CD4-positive, alpha-beta T cell treated with Interferon gamma for 1 hour (primary cell): ENCODE measurements around the gene FTO.

ENCODE experiments used
- DNase-seq: peaks from one replicate; pipeline ENCODE4 v3.0.0-alpha.2; 2020

FTO gene

DNA sequence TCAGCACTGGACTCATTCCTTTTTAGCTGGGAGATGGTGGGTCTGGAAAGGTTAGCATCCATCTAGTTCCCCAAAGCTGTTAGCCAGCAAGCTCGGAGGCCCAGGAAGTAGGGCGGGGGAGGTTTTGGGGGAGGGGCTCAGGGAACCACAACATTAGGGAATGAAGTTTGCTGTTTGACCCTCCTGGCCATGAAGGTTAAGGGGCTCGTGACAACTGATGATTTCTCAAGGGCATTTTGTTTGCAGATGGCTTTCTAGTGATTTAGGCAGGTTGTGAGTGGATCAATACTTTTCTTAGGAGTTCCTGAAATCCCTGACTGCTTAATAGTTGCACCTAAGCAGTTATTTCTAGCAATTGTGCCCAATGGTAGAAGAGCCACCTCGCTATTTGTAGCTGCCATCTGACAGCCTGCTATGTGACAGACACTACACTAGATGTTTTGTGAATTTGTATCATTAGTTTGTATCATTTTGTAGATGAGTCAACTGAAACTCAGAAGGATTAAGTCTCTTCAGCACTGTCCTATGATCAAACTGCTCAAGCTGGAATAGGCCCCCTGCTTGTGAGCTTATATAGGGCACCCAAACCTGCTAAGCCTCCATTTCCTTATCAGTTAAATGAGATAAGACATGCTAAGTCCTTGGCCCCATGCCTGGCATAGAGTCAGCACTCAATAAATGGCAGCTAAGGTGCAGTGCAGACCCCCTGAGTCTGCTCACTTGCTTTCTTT, 436.3 kb downstream of the FTO start:
- no peak for DNase-seq

- no peak for DNase-seq
Measured at GRCh38 chr16:54140788-54141136, 436.8 kb downstream of the FTO start.

GRCh38 chr16:54142787-54143186, 438.8 kb downstream of the FTO start:
- no peak for DNase-seq

DNA sequence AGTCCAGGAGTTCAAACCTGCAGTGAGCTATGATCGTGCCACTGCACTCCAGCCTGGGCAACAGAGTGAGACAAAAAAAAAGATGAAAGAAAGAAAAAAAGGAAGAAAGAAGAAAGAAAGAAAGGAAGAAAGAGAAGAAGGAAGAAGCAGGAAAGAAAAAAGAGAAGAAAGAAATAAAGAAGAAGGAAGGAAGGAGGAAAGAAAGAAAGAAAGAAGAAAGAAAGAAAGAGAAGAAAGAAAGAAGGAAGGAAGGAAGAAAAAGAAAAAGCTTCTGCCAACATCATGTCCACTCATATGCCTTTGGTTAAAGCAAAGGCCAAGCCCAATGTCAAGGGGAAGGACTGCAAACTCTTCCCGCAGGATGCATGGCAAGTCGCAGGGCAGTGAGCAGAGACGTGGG, 439.5 kb downstream of the FTO start:
- DNase-seq = no peak

- DNase-seq = no peak
Measured at GRCh38 chr16:54143934-54144571, 440.1 kb downstream of the FTO start.

DNA sequence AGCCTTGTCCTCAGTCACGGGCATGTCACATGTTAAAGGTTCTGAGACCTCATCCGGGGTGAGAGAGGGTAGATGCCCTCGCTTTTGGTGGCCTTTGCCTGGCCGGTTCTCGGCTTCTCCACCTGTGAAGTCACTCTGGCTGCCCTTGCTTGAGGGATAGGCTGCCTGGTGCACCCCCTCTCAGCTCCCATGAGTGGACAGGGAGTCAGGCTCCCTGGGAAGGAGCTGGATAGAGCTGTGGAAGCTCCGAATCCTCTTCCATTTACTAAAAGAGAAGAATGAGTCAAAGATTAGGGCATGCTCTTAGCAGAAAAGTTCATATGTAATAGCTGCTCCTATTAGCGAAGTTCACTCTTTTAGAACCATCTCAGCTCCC, 440.6 kb downstream of the FTO start:
- no peak for DNase-seq

- DNase-seq = no peak
Measured at GRCh38 chr16:54145881-54146280, 441.9 kb downstream of the FTO start.

- no peak for DNase-seq
Measured at GRCh38 chr16:54148974-54149373, 445.0 kb downstream of the FTO start.

GRCh38 chr16:54150861-54151260, 446.9 kb downstream of the FTO start:
- no peak for DNase-seq

DNA sequence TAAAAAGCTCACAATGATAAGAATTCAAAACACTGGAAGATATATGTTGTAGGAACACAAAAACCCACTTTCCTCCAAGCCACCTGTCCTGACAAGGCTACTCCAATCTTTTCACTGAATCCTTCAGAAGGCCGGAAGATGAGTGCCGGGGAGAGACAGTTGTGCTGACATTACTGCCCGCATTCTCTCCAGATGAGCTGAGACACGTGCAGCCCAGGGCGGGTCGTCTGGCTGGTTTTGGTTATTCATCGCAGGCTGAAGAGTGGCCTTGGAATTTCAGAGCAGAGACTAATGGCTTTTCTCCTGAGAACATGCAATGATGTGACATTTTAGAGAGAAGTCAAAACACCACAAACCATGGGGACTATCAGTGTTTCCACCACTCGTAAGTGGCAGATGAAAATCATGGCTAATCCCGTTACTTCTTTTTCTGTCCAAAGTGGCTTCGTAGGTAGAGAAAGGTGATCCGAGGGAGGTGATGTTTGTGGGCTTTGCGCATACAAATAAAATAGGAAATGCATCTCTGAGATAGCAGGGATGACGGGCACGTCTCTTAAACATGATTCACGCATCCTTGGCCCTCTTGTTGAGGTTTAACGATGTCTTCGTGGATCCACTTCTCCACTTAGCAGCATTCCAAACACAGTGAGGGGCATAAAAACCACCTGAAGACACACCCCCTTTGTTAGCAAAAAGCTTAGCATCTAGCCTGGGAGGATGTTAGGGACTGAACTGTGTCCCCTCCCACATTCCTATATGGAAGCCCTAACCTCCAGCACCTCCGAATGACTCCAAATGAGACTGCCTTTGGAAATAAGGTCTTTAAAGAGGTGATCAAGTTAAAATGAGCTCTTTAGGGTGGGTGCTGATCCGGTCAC, 448.6 kb downstream of the FTO start:
- DNase-seq = no peak

GRCh38 chr16:54153240-54153934, 449.4 kb downstream of the FTO start:
- no peak for DNase-seq

DNA sequence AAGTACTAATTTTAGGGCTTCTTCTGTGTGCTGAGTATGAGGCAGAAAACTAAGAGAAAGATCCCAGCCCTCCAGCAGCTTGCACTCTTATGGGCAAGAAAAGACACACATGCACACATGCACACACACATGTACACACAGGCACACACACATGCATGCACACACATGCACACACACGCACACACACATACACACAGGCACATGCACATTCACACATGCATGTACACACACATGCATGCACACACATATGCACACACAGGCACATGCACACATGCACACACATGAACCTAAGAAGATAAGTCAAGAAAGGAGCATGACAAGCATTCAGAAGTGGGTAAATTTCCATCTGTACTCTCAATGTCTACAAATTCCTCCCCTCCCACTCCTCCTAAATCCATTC, 452.4 kb downstream of the FTO start:
- DNase-seq = no peak

DNA sequence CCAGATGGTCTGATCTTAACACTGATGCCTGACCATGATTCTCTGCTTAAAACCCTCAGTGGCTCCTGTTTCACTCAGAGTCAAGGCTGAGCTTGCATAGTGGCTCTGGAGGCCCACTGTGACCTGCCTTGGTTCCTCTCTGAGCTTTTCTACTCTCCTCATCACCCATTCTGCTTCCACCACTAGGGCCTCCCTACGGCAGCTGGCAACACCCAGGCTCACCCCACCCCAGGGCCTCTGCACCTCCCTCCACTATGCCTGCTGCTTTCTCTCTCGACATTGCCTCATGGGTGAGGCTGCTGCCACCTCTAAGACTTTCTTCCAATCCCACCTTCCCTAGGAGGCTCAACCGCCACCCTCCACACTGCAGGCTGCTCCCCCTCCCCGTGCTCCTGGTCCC, 455.0 kb downstream of the FTO start:
- DNase-seq = no peak

DNA sequence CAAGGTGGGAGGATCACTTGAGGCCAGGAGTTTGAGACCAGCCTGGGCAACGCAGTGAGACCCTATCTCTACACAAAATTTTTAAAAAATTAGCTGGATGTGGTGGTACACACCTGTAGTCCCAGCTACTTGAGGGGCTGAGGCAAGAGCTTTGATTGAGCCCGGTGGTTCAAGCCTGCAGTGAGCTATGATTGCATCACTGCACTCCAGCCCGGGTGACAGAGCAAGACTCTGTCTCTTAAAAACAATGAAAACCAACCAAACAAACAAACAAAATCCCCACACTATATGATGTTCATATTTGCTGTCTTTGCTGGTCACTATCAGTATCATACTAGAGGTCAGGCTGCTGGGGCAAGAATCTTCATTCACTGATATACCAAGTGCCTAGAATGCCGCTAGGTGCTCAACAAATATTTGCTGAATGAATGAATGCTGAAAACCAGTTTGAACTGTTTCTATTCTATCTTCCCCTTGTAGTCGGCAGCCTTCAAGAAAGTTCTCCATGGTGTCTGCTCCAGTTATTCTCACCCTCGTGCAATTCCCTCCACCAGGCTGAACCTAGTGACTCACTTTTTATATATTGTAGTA, 455.6 kb downstream of the FTO start:
- no peak for DNase-seq

- DNase-seq = no peak
Measured at GRCh38 chr16:54160252-54160860, 456.4 kb downstream of the FTO start.

- DNase-seq = no peak
Measured at GRCh38 chr16:54160939-54161897, 457.3 kb downstream of the FTO start.

GRCh38 chr16:54163197-54163843, 459.4 kb downstream of the FTO start:
- no peak for DNase-seq

DNA sequence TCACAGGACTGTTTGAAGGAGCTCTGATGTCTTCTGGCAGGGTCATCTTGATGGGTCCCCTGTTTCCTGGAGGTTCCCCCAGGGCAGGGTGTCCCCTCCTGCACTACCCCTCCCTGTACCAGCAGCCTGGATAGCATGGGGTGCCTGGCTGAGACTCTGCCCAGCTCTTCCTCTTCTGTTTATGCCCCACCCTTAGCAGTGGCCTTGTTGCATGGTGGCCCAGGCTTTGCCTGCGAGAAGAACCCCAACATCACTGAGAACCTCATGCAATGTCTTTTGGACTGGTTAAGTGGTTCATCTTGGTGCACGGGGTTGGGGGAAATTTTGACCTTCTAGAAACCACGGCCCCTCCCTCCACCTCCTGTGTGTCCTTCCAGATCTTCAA, 460.8 kb downstream of the FTO start:
- no peak for DNase-seq

GRCh38 chr16:54165174-54165911, 461.4 kb downstream of the FTO start:
- no peak for DNase-seq
